Uterus (tissue), 4 donors: ENCODE results near the gene GSG1L. TPM values are rescaled to one million over a fixed set of nuclear protein-coding genes. Genes with fewer than 3 reads are reported as not detected.

Source experiments
- DNase-seq, 2 donors: peaks; one replicate each; pipeline ENCODE4 v3.0.0-alpha.2; 2019 to 2020
- H3K27ac ChIP-seq, 2 donors: fragments of 200-600 bp; sonication (generic); 1 replicate in 1 of 2; 2 replicates in 1 of 2; pipeline ENCODE4 v1.5.1; 2016 to 2018
- H3K27me3 ChIP-seq, 2 donors: fragments of 200-600 bp; sonication (generic); one replicate each; pipeline ENCODE4 v1.5.1; 2018 to 2019; ENCODE audit warnings: control low read depth in 1 of 2
- H3K36me3 ChIP-seq, 2 donors: fragments of 200-600 bp; sonication (generic); one replicate each; pipeline ENCODE4 v1.5.1; 2019; ENCODE audit warnings: control low read depth in 1 of 2
- H3K4me1 ChIP-seq, 2 donors: fragments of 200-600 bp; sonication (generic); one replicate each; pipeline ENCODE4 v1.5.1; 2018 to 2019; ENCODE audit warnings: control low read depth in 1 of 2
- H3K4me3 ChIP-seq, 2 donors: fragments of 200-600 bp; sonication (generic); 1 replicate in 1 of 2; 2 replicates in 1 of 2; pipeline ENCODE4 v1.5.1; 2018 to 2019; ENCODE audit warnings: mild to moderate bottlenecking in 1 of 2
- H3K9me3 ChIP-seq, 2 donors: fragments of 200-600 bp; sonication (generic); one replicate each; pipeline ENCODE4 v1.5.1; 2019; ENCODE audit warnings: control low read depth in 1 of 2
- POLR2A ChIP-seq, 2 donors: fragments of 450-650 bp; IDR thresholded peaks; one replicate each; pipeline ENCODE4 v1.6.1; 2016; ENCODE audit warnings: antibody characterized with exemption in 2 of 2, mild to moderate bottlenecking in 1 of 2, moderate library complexity in 1 of 2
- intact Hi-C: fragments of 100-400 bp; cut with DNase I; formaldehyde crosslinking; loops from one replicate; pipeline ENCODE4 v1.15.1; 2023; ENCODE audit warnings: low total_unique reads
- total RNA-seq, 4 donors: library from RNA; depleted of rRNA in 3 of 4; stranded (reverse); fragments of >200 nt in 3 of 4; gene quantifications; one replicate each; pipeline versions ENCODE4 v1.1.0 to v1.2.4, GENCODE V29; 2014 to 2023
- TF ChIP-seq, protein P1 (sequence below), 4 experiments: fragments of 200-600 bp in 2 of 4; fragments of 450-650 bp in 2 of 4; sonication (generic) in 2 of 4; IDR thresholded peaks; one replicate each; pipeline ENCODE4 v1.5.1; 2016 to 2019; ENCODE audit warnings: antibody characterized with exemption in 4 of 4, mild to moderate bottlenecking in 2 of 4, moderate library complexity in 1 of 4
- donor health status: DM: yes; HTN: yes; CAD: no.

Gene GSG1L
- total RNA-seq, 4 donors from 2014 or later, result 0.24 to 0.35 TPM; not detected in 2

DNA sequence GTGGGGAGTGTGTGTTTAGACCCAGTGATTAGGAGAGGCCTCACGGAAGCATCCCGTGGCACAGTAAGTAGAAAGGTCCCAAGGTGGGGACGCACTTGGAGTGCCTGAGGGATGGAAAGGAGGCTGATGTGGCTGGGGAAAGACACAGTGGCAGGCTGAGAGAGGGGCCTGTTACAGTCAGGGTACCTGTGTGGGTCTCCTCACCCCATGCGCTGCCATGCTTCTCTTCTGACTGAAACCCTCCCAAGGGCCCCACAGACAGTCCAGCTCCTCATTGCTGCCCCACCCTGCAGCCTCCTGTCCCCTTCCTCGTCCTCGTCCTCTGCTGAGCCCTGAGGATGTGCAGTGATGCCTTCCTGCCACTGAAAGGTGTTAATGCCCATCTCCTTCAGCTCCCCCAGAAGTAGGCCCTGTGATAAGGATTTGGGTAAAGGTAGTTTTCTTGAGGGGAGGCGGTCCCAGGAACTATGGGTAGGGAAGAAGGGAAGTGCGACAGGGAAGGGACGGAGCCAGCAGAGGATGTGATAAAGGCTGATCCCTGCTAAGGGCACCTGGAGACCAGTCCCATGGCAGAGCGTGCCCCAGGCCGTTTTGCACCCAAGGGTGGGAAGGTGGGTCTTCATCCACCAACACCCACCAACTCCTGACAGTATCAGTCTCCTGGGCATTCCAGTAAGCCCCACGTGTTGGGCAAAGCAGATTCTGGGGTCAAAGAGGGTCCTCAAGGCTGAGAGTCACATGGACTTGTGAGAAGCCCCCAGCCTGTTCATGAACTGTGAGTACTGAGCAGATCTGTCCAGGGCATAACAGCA is 237.2 kb downstream of the GSG1L start:
- no peak overlapping the region for H3K4me3 ChIP-seq
- H3K4me1 ChIP-seq, result no peaks in the 10 kb centered on the region
- H3K36me3 ChIP-seq, result no peaks in the 10 kb centered on the region
- intact Hi-C loops, result no loop called here
- TF ChIP-seq POLR2A (IDR thresholded peaks at IDR 0.05), result no peak
- TF ChIP-seq, protein P1, sequence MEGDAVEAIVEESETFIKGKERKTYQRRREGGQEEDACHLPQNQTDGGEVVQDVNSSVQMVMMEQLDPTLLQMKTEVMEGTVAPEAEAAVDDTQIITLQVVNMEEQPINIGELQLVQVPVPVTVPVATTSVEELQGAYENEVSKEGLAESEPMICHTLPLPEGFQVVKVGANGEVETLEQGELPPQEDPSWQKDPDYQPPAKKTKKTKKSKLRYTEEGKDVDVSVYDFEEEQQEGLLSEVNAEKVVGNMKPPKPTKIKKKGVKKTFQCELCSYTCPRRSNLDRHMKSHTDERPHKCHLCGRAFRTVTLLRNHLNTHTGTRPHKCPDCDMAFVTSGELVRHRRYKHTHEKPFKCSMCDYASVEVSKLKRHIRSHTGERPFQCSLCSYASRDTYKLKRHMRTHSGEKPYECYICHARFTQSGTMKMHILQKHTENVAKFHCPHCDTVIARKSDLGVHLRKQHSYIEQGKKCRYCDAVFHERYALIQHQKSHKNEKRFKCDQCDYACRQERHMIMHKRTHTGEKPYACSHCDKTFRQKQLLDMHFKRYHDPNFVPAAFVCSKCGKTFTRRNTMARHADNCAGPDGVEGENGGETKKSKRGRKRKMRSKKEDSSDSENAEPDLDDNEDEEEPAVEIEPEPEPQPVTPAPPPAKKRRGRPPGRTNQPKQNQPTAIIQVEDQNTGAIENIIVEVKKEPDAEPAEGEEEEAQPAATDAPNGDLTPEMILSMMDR (IDR thresholded peaks at IDR 0.05), result no peak
- H3K9me3 ChIP-seq, result no peaks in the 10 kb centered on the region
- no peak overlapping the region for H3K27ac ChIP-seq
- H3K27me3 ChIP-seq, result no peaks in the 10 kb centered on the region
- DNase-seq, result no peak

DNA sequence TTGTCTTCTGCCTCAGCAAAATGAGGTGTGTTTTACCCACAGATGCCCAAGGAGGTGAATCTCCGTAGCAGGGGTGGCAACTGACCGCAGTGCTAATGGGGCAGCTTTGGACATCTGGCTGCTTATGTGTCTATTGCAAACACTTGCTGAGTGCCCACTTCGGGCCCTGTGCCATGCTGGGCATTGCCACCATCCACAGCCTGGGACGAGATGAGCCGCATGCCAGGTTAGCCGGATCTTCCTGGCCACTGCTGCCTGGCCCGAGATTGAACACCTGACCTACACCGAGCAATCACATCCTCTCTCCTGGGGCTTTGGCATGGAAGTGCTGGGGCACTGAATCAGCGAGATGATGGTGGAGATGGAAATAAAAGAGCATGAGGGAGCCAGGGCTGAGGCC is 238.7 kb downstream of the GSG1L start:
- DNase-seq, result no peak
- H3K4me1 ChIP-seq, result no peaks in the 10 kb centered on the region
- TF ChIP-seq, protein P1 (IDR thresholded peaks at IDR 0.05), result no peak
- TF ChIP-seq POLR2A (IDR thresholded peaks at IDR 0.05), result no peak
- no peak overlapping the region for H3K27ac ChIP-seq
- H3K9me3 ChIP-seq, result no peaks in the 10 kb centered on the region
- H3K27me3 ChIP-seq, result no peaks in the 10 kb centered on the region
- no peak overlapping the region for H3K4me3 ChIP-seq
- H3K36me3 ChIP-seq, result no peaks in the 10 kb centered on the region
- intact Hi-C loops, result no loop called here

DNA sequence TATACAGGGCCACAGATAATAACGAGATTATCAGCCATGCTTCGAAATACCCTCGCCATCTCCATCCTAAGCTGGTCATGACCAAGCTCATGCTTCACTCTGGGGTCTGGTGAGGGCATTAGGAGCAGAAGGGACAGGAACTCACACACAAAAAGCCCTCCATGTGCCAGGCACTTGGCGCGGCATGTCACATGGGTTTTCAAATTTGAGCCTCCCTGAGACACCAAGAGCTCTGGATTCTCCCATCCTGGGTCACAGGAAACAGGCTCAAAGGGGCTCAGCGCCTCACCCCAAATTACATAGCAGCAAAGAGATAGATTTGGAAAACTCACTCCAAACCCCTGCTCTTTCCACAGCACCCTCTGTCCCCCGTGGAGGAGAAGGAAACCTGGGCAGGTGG is 239.5 kb downstream of the GSG1L start:
- intact Hi-C loops, result no loop called here
- DNase-seq, result no peak
- H3K27me3 ChIP-seq, result no peaks in the 10 kb centered on the region

DNA sequence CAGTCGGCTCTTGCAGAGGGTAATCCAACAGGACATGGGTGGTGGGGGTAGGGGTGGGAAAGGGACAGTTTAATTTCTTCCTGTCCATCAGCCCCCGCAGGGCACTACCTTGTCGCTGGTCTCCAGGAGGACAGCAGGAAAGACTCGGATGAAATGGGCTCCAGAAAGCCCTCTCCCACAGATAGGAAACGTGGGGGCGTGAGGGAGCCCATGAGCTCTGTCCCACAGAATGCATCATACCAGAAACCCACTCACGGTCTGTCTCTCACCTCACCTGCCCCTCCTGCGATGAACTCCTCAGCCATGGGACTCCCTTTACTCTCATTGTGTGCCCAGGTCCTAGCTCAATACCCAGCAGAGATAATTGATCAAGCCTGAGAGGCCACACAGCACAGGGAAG is 240.1 kb downstream of the GSG1L start:
- DNase-seq, result no peak
- TF ChIP-seq, protein P1 (IDR thresholded peaks at IDR 0.05), result no peak
- no peak for TF ChIP-seq POLR2A (IDR thresholded peaks at IDR 0.05)
- Histone ChIP-seq H3K9me3 (no peaks in the 10 kb centered on the region), H3K27me3 (no peaks in the 10 kb centered on the region), H3K36me3 (no peaks in the 10 kb centered on the region), H3K27ac (no peak overlapping the region), H3K4me1 (no peaks in the 10 kb centered on the region), H3K4me3 (no peak overlapping the region)
- intact Hi-C loops, result no loop called here

More for the DNA sequence above, 239.5 kb downstream of the GSG1L start:
- H3K36me3 ChIP-seq, result no peaks in the 10 kb centered on the region
- H3K27ac ChIP-seq, result no peak overlapping the region
- H3K4me3 ChIP-seq, result no peak overlapping the region
- H3K9me3 ChIP-seq, result no peaks in the 10 kb centered on the region
- no peak for TF ChIP-seq POLR2A (IDR thresholded peaks at IDR 0.05)
- TF ChIP-seq, protein P1 (IDR thresholded peaks at IDR 0.05), result no peak
- no peaks in the 10 kb centered on the region for H3K4me1 ChIP-seq

DNA sequence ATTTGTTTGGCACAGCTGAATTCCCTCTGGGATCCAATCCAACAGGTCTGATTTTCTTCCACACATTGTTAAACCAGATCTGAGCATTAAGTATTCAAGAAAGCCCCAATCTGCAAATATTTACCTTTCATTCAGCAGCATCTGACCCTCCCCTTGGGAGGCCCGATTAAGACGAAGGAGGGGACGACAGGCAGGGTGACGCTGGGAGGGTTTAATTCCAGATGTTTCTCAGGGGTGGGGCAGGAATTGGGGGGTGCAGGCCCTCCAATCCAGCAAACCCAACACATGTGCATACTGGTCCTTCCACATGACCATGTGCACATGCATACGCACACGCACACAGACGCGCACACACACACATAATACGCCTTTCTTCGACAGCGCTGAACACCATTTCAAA is 240.5 kb downstream of the GSG1L start:
- intact Hi-C loops, result no loop called here
- no peak for TF ChIP-seq POLR2A (IDR thresholded peaks at IDR 0.05)
- TF ChIP-seq, protein P1 (IDR thresholded peaks at IDR 0.05), result no peak
- DNase-seq, result no peak
- Histone ChIP-seq H3K9me3 (no peaks in the 10 kb centered on the region), H3K27ac (no peak overlapping the region), H3K4me3 (no peak overlapping the region), H3K27me3 (no peaks in the 10 kb centered on the region), H3K36me3 (no peaks in the 10 kb centered on the region), H3K4me1 (no peaks in the 10 kb centered on the region)
